Retinal pigment epithelial cell (primary cell): ENCODE results near the gene ZBTB16.

ENCODE experiments used
- DNase-seq: peaks from one replicate; pipeline ENCODE4 v3.0.0-alpha.2; 2010; ENCODE audit warnings: low read depth
- H3K4me3 ChIP-seq: 2 replicates; pipeline ENCODE4 v1.5.1; 2011; ENCODE audit warnings: mild to moderate bottlenecking, low read length, control low read depth, moderate library complexity
- CTCF ChIP-seq: conservative IDR thresholded peaks from 2 replicates; pipeline ENCODE4 v1.5.1; 2011; ENCODE audit warnings: low read depth, low read length, control low read depth, inconsistent platforms

The ZBTB16 gene

GRCh38 chr11:114076921-114077331 lies 17.4 kb downstream of the ZBTB16 start:
- DNase-seq, result no peak
- no peak for TF ChIP-seq CTCF
- H3K4me3 ChIP-seq, result no peak overlapping the region

GRCh38 chr11:114077482-114078305 lies 18.2 kb downstream of the ZBTB16 start:
- no peak for TF ChIP-seq CTCF
- H3K4me3 ChIP-seq, result no peak overlapping the region
- no peak for DNase-seq

- no peak overlapping the region for H3K4me3 ChIP-seq
These were observed 18.9 kb downstream of the ZBTB16 start for GRCh38 chr11:114078423-114078822.

DNA sequence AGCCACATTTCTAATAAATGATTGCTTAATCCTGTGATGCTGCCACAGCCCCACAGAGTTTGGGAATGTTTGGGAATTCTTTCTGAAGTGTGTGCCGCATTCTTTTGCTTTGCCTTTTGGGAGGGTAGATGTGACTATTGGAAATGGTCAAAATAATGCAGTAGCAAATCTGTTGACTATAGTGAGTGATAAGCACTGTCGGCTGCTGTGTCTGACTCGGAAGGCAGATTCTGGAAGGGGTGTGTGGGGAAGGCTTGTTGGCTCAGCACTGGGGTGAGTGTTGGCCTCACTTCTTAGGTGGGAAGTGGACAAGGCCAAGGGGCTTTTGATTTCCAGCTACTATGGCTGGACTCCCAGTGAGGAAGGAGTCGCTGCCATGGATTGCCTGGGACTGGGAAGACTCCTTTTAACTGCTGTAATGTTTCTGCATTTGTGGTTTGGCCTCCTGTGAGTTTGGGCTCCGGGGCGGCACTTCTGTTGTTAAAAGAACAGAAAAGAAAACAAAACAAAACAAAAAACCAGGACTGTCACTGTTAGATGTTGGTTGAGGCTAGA lies 20.1 kb downstream of the ZBTB16 start:
- TF ChIP-seq CTCF, result no peak
- DNase-seq, result no peak
- no peak overlapping the region for H3K4me3 ChIP-seq

More at GRCh38 chr11:114078423-114078822, 18.9 kb downstream of the ZBTB16 start:
- TF ChIP-seq CTCF, result no peak
- no peak for DNase-seq

DNA sequence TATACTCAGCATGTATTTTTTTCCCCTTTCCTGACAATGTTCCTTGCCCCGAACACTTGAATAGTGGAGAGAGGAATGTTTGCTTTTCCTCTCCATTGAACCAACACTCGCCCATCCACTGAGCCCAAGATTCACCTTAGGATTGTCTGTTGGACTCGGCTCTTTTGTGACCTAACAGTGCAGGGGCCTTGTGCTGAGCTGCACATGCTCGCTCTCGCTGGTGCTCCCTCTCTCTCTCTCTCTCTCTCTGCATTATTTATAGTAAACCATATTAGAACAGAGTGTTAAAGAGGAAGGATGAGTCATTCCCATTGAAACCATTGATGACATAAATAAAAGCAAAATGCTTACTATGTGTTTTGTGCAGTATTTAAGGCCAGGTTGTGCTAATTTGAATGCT lies 20.7 kb downstream of the ZBTB16 start:
- no peak overlapping the region for H3K4me3 ChIP-seq
- no peak for DNase-seq
- no peak for TF ChIP-seq CTCF

- no peak for TF ChIP-seq CTCF
- H3K4me3 ChIP-seq, result no peak overlapping the region
- DNase-seq, result no peak
These were observed 21.3 kb downstream of the ZBTB16 start for GRCh38 chr11:114080769-114081168.
